ENCODE results near the gene PRKCA. TPM values are rescaled to one million over a fixed set of nuclear protein-coding genes. Genes with fewer than 3 reads are reported as not detected.

The PRKCA gene
- total and polyA plus RNA-seq, 4 donors: 3.0 to 14.1 (median 5.4) TPM

GRCh38 chr17:66687570-66688284 lies 385.3 kb downstream of the PRKCA start:
- peaks cover 0 to 8% (median 6%) of the 10 kb centered on the region in 4 donors for H3K4me1 ChIP-seq (ENCODE audit: control insufficient read depth in 4 of 4, insufficient read depth in 4 of 4, low read length in 3 of 4)
- H3K9ac ChIP-seq (ENCODE audit: low read depth in 1 of 2, low read length in 2 of 2): no peak overlapping the region
- H3K27me3 ChIP-seq (ENCODE audit: control insufficient read depth in 4 of 4, insufficient read depth in 4 of 4, low read length in 3 of 4): no peaks in the 10 kb centered on the region
- TF ChIP-seq FOXA2 (IDR thresholded peaks at IDR 0.05) (no peak), HNF4A (conservative IDR thresholded peaks at IDR 0.05) (no peak), TAF1 (conservative IDR thresholded peaks at IDR 0.05) (no peak)
- H3K9me3 ChIP-seq (ENCODE audit: control insufficient read depth in 4 of 4, low read length in 3 of 4): no peaks in the 10 kb centered on the region
- WGBS: 89% methylated on average over 3 of the region's 3 CpGs
- H3K27ac ChIP-seq (ENCODE audit: low read depth in 1 of 2, low read length in 2 of 2): no peak overlapping the region
- no peak overlapping the region for H3K4me3 ChIP-seq (ENCODE audit: low read depth in 1 of 3, low read length in 3 of 3)
- peaks cover 6 to 21% (median 10%) of the 10 kb centered on the region in 4 donors for H3K36me3 ChIP-seq (ENCODE audit: control insufficient read depth in 4 of 4, insufficient read depth in 3 of 4, low read depth in 1 of 4, low read length in 3 of 4)
- no peak for DNase-seq (ENCODE audit: low spot score)

DNA sequence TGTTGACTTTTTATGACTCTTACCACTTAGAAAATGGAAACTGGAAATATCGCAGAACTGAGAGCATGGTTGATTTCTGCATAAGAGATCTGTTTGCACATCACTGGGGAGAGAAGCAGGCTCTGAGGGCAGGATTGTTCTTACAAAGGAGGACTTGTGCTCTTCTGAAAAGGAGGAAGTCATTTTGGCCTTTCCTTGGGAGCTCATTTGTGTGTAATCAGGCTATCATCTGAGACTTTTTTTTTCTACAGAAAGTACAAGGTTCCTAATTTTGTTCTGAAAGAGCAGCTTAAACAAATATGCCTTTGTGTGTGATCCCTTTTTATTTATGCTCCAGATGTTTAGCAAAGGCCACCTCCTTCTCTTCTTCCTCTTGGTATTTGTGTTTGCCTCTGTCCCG lies 386.8 kb downstream of the PRKCA start:
- H3K4me1 ChIP-seq (ENCODE audit: control insufficient read depth in 4 of 4, insufficient read depth in 4 of 4, low read length in 3 of 4): peaks cover 0 to 8% (median 6%) of the 10 kb centered on the region in 4 donors
- WGBS: 74% methylated on average over 2 of the region's 2 CpGs
- no peak for TF ChIP-seq NR2F2 (IDR thresholded peaks at IDR 0.05)
- no peak for TF ChIP-seq YY1 (IDR thresholded peaks at IDR 0.05)
- TF ChIP-seq JUND (IDR thresholded peaks at IDR 0.05): no peak
- TF ChIP-seq SP1 (IDR thresholded peaks at IDR 0.05): no peak
- TF ChIP-seq, protein P1, sequence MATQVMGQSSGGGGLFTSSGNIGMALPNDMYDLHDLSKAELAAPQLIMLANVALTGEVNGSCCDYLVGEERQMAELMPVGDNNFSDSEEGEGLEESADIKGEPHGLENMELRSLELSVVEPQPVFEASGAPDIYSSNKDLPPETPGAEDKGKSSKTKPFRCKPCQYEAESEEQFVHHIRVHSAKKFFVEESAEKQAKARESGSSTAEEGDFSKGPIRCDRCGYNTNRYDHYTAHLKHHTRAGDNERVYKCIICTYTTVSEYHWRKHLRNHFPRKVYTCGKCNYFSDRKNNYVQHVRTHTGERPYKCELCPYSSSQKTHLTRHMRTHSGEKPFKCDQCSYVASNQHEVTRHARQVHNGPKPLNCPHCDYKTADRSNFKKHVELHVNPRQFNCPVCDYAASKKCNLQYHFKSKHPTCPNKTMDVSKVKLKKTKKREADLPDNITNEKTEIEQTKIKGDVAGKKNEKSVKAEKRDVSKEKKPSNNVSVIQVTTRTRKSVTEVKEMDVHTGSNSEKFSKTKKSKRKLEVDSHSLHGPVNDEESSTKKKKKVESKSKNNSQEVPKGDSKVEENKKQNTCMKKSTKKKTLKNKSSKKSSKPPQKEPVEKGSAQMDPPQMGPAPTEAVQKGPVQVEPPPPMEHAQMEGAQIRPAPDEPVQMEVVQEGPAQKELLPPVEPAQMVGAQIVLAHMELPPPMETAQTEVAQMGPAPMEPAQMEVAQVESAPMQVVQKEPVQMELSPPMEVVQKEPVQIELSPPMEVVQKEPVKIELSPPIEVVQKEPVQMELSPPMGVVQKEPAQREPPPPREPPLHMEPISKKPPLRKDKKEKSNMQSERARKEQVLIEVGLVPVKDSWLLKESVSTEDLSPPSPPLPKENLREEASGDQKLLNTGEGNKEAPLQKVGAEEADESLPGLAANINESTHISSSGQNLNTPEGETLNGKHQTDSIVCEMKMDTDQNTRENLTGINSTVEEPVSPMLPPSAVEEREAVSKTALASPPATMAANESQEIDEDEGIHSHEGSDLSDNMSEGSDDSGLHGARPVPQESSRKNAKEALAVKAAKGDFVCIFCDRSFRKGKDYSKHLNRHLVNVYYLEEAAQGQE (IDR thresholded peaks at IDR 0.05): no peak
- TF ChIP-seq RAD21 (IDR thresholded peaks at IDR 0.05): no peak
- no peak for TF ChIP-seq FOXA2 (IDR thresholded peaks at IDR 0.05)
- no peak for TF ChIP-seq HNF4A (conservative IDR thresholded peaks at IDR 0.05)
- TF ChIP-seq GABPA (IDR thresholded peaks at IDR 0.05 in 1 of 2, conservative IDR thresholded peaks at IDR 0.05 in 1 of 2): no peak
- TF ChIP-seq RXRA (IDR thresholded peaks at IDR 0.05): no peak
- no peak for TF ChIP-seq MAX (IDR thresholded peaks at IDR 0.05)
- H3K4me3 ChIP-seq (ENCODE audit: low read depth in 1 of 3, low read length in 3 of 3): no peak overlapping the region
- no peaks in the 10 kb centered on the region for H3K27me3 ChIP-seq (ENCODE audit: control insufficient read depth in 4 of 4, insufficient read depth in 4 of 4, low read length in 3 of 4)
- no peak overlapping the region for H3K27ac ChIP-seq (ENCODE audit: low read depth in 1 of 2, low read length in 2 of 2)
- no peak for DNase-seq (ENCODE audit: low spot score)
- H3K36me3 ChIP-seq (ENCODE audit: control insufficient read depth in 4 of 4, insufficient read depth in 3 of 4, low read depth in 1 of 4, low read length in 3 of 4): peaks cover 6 to 21% (median 10%) of the 10 kb centered on the region in 4 donors
- H3K9ac ChIP-seq (ENCODE audit: low read depth in 1 of 2, low read length in 2 of 2): no peak overlapping the region
- no peaks in the 10 kb centered on the region for H3K9me3 ChIP-seq (ENCODE audit: control insufficient read depth in 4 of 4, low read length in 3 of 4)

GRCh38 chr17:66690166-66690565 lies 387.8 kb downstream of the PRKCA start:
- Histone ChIP-seq H3K36me3 (ENCODE audit: control insufficient read depth in 4 of 4, insufficient read depth in 3 of 4, low read depth in 1 of 4, low read length in 3 of 4) (peaks cover 6 to 21% (median 11%) of the 10 kb centered on the region in 4 donors), H3K27me3 (ENCODE audit: control insufficient read depth in 4 of 4, insufficient read depth in 4 of 4, low read length in 3 of 4) (no peaks in the 10 kb centered on the region), H3K4me3 (ENCODE audit: low read depth in 1 of 3, low read length in 3 of 3) (no peak overlapping the region), H3K4me1 (ENCODE audit: control insufficient read depth in 4 of 4, insufficient read depth in 4 of 4, low read length in 3 of 4) (peaks cover 0 to 8% (median 6%) of the 10 kb centered on the region in 4 donors), H3K9me3 (ENCODE audit: control insufficient read depth in 4 of 4, low read length in 3 of 4) (no peaks in the 10 kb centered on the region), H3K27ac (ENCODE audit: low read depth in 1 of 2, low read length in 2 of 2) (no peak overlapping the region), H3K9ac (ENCODE audit: low read depth in 1 of 2, low read length in 2 of 2) (no peak overlapping the region)
- 90% methylated on average over 7 of the region's 7 CpGs for WGBS
- no peak for DNase-seq (ENCODE audit: low spot score)
- TF ChIP-seq, protein P1 (IDR thresholded peaks at IDR 0.05): no peak
- TF ChIP-seq RXRA (IDR thresholded peaks at IDR 0.05) (no peak), SP1 (IDR thresholded peaks at IDR 0.05) (no peak), MAX (IDR thresholded peaks at IDR 0.05) (no peak), TAF1 (conservative IDR thresholded peaks at IDR 0.05) (no peak), EGR1 (IDR thresholded peaks at IDR 0.05; ENCODE audit: low read depth in 2 of 2) (no peak), HNF4A (conservative IDR thresholded peaks at IDR 0.05) (no peak), NR2F2 (IDR thresholded peaks at IDR 0.05) (no peak), GABPA (IDR thresholded peaks at IDR 0.05 in 1 of 2, conservative IDR thresholded peaks at IDR 0.05 in 1 of 2) (no peak)
- TF ChIP-seq, protein P2, sequence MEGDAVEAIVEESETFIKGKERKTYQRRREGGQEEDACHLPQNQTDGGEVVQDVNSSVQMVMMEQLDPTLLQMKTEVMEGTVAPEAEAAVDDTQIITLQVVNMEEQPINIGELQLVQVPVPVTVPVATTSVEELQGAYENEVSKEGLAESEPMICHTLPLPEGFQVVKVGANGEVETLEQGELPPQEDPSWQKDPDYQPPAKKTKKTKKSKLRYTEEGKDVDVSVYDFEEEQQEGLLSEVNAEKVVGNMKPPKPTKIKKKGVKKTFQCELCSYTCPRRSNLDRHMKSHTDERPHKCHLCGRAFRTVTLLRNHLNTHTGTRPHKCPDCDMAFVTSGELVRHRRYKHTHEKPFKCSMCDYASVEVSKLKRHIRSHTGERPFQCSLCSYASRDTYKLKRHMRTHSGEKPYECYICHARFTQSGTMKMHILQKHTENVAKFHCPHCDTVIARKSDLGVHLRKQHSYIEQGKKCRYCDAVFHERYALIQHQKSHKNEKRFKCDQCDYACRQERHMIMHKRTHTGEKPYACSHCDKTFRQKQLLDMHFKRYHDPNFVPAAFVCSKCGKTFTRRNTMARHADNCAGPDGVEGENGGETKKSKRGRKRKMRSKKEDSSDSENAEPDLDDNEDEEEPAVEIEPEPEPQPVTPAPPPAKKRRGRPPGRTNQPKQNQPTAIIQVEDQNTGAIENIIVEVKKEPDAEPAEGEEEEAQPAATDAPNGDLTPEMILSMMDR (IDR thresholded peaks at IDR 0.05; ENCODE audit: low read depth, low read length, missing input control): no peak

Measured in liver (tissue), 9 donors.